Measurements from ENCODE around the gene WDR37. TPM values are rescaled to one million over a fixed set of nuclear protein-coding genes. Genes with fewer than 3 reads are reported as not detected.

Gene WDR37
- total RNA-seq, 1 experiment from 2014 or later, result 9.6 TPM

- in situ Hi-C loops (cut with HindIII; ENCODE audit: low pct_unique_long_range_greater_than_20kb, low sequenced_read_pairs), result no loop called here
- ChIA-PET POLR2A (no interaction called here), CTCF (no interaction called here)
- Histone ChIP-seq H3K27ac (ENCODE audit: low read length) (no peak overlapping the region), H3K36me3 (ENCODE audit: control insufficient read depth, insufficient read depth, low read length) (no peaks in the 10 kb centered on the region), H3K27me3 (ENCODE audit: control insufficient read depth, insufficient read depth, low read length) (no peaks in the 10 kb centered on the region), H3K9me3 (ENCODE audit: control insufficient read depth, insufficient read depth, low read depth, low read length) (no peaks in the 10 kb centered on the region), H3K4me3 (ENCODE audit: low read depth in 2 of 2, low read length in 2 of 2) (no peak overlapping the region), H3K4me1 (ENCODE audit: control insufficient read depth, insufficient read depth, low read length) (no peaks in the 10 kb centered on the region)
- ATAC-seq (no peak), DNase-seq (ENCODE audit: low read depth, low spot score) (no peak)
- no peak for TF ChIP-seq TCF7L2 (IDR thresholded peaks at IDR 0.05; ENCODE audit: low read depth, low read length)
- TF ChIP-seq SIN3A (IDR thresholded peaks at IDR 0.05; ENCODE audit: borderline replicate concordance, insufficient read depth, low read depth, low read length), result no peak
- TF ChIP-seq REST (IDR thresholded peaks at IDR 0.05; ENCODE audit: insufficient read depth in 1 of 2, low read depth in 2 of 2, low read length in 1 of 2), result no peak
- no peak for TF ChIP-seq POLR2AphosphoS5 (IDR thresholded peaks at IDR 0.05; ENCODE audit: low read depth, low read length)
- TF ChIP-seq CTCF (IDR thresholded peaks at IDR 0.05), result no peak
- intact Hi-C loops (cut with micrococcal nuclease; ENCODE audit: unreplicated experiment), result no loop called here
- no TSS peak for BruUV-seq (replicated peaks)
Observed at GRCh38 chr10:1130995-1131790, 75.0 kb downstream of the WDR37 start.

- intact Hi-C loops (cut with micrococcal nuclease; ENCODE audit: unreplicated experiment), result no loop called here
- no peak overlapping the region for H3K27ac ChIP-seq (ENCODE audit: low read length)
- TF ChIP-seq SIN3A (IDR thresholded peaks at IDR 0.05; ENCODE audit: borderline replicate concordance, insufficient read depth, low read depth, low read length) (no peak), TCF7L2 (IDR thresholded peaks at IDR 0.05; ENCODE audit: low read depth, low read length) (no peak), CTCF (IDR thresholded peaks at IDR 0.05) (no peak), REST (IDR thresholded peaks at IDR 0.05; ENCODE audit: insufficient read depth in 1 of 2, low read depth in 2 of 2, low read length in 1 of 2) (no peak)
- H3K4me3 ChIP-seq (ENCODE audit: low read depth in 2 of 2, low read length in 2 of 2), result no peak overlapping the region
- ChIA-PET CTCF (no interaction called here), POLR2A (no interaction called here)
- no peaks in the 10 kb centered on the region for H3K27me3 ChIP-seq (ENCODE audit: control insufficient read depth, insufficient read depth, low read length)
- BruUV-seq (replicated peaks), result no TSS peak
- no peaks in the 10 kb centered on the region for H3K4me1 ChIP-seq (ENCODE audit: control insufficient read depth, insufficient read depth, low read length)
- in situ Hi-C loops (cut with HindIII; ENCODE audit: low pct_unique_long_range_greater_than_20kb, low sequenced_read_pairs), result no loop called here
- no peaks in the 10 kb centered on the region for H3K9me3 ChIP-seq (ENCODE audit: control insufficient read depth, insufficient read depth, low read depth, low read length)
- H3K36me3 ChIP-seq (ENCODE audit: control insufficient read depth, insufficient read depth, low read length), result no peaks in the 10 kb centered on the region
- ATAC-seq (no peak), DNase-seq (ENCODE audit: low read depth, low spot score) (no peak)
Observed at GRCh38 chr10:1132584-1132983, 76.4 kb downstream of the WDR37 start.
